Measurements from ENCODE around the gene FOXI2.

DNA sequence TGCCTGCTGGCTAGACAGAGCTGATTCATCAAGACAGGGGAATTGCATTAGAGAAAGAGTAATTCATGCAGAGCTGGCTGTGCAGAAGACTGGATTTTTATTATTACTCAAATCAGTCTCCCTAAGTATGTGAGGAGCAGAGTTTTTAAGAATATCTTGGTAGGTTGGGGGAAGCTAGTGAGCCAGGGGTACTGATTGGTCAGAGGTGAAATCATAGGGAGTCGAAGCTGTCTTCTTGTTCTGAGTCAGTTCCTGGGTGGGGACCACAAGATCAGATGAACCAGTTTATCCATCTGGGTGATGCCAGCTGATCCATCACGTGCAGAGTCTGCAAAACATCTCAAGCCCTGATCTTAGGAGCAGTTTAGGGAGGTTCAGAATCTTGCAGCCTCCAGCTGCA lies 39.8 kb downstream of the FOXI2 start:
- TF ChIP-seq, protein P1, sequence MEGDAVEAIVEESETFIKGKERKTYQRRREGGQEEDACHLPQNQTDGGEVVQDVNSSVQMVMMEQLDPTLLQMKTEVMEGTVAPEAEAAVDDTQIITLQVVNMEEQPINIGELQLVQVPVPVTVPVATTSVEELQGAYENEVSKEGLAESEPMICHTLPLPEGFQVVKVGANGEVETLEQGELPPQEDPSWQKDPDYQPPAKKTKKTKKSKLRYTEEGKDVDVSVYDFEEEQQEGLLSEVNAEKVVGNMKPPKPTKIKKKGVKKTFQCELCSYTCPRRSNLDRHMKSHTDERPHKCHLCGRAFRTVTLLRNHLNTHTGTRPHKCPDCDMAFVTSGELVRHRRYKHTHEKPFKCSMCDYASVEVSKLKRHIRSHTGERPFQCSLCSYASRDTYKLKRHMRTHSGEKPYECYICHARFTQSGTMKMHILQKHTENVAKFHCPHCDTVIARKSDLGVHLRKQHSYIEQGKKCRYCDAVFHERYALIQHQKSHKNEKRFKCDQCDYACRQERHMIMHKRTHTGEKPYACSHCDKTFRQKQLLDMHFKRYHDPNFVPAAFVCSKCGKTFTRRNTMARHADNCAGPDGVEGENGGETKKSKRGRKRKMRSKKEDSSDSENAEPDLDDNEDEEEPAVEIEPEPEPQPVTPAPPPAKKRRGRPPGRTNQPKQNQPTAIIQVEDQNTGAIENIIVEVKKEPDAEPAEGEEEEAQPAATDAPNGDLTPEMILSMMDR (conservative IDR thresholded peaks at IDR 0.05), result no peak
- no peak for TF ChIP-seq ZFX (IDR thresholded peaks at IDR 0.05)
